ENCODE data around the gene PLIN4. TPM values are rescaled to one million over a fixed set of nuclear protein-coding genes. Genes with fewer than 3 reads are reported as not detected.

The PLIN4 gene
- total and polyA plus RNA-seq, 2 donors from 2014 or later = 1.6 to 2.2 TPM

GRCh38 chr19:4553775-4554174 is 35.5 kb upstream of the PLIN4 start:
- DNase-seq = no peak
- H3K27me3 ChIP-seq (ENCODE audit: control insufficient read depth, insufficient read depth, low read length) = no peaks in the 10 kb centered on the region
- H3K27ac ChIP-seq (ENCODE audit: low read depth in 2 of 2, low read length in 2 of 2) = no peak overlapping the region
- no peak for FAIRE-seq
- H3K9me3 ChIP-seq (ENCODE audit: control insufficient read depth in 2 of 3, insufficient read depth in 1 of 3, low read length in 3 of 3) = no peaks in the 10 kb centered on the region
- no peak overlapping the region for H3K4me3 ChIP-seq (ENCODE audit: low read length in 3 of 3)
- no peaks in the 10 kb centered on the region for H3K36me3 ChIP-seq (ENCODE audit: control insufficient read depth in 2 of 3, insufficient read depth in 3 of 3, low read length in 3 of 3)
- intact Hi-C loops (cut with DNase I) = no loop called here
- no peak overlapping the region for H3K9ac ChIP-seq (ENCODE audit: low read length in 3 of 3)
- no peaks in the 10 kb centered on the region for H3K4me1 ChIP-seq (ENCODE audit: control insufficient read depth in 2 of 3, insufficient read depth in 2 of 3, low read depth in 1 of 3, low read length in 3 of 3)
- TF ChIP-seq CTCF (IDR thresholded peaks at IDR 0.05; ENCODE audit: borderline replicate concordance, extremely low read depth, insufficient read depth) = no peak

DNA sequence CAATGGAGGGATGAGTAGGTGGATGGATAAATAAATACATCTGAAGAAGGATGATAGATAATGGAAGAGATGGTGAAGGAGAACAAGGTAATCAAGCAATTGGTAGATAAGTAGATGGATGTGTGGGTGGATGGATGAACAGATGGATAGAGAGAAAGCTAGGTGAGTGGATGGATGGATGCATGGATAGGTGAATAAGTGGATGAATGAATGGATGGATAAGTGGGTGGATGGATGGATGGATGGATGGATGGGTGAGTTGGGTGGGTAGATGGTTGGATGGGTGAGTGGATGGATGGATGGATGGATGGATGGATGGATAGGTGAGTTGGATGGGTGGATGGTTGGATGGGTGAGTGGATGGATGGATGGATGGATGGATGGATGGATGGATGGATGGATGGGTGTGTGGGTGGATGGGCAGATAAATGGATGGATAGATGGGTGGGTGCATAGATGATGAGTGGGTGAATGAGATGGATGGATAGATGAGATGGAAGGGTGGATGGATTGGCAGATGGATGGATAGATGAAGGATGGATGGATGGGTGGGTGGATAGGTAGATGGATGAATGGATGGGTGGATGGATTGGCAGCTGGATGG is 34.9 kb upstream of the PLIN4 start:
- Histone ChIP-seq H3K9me3 (ENCODE audit: control insufficient read depth in 2 of 3, insufficient read depth in 1 of 3, low read length in 3 of 3) (no peaks in the 10 kb centered on the region), H3K4me1 (ENCODE audit: control insufficient read depth in 2 of 3, insufficient read depth in 2 of 3, low read depth in 1 of 3, low read length in 3 of 3) (no peaks in the 10 kb centered on the region), H3K27ac (ENCODE audit: low read depth in 2 of 2, low read length in 2 of 2) (no peak overlapping the region), H3K9ac (ENCODE audit: low read length in 3 of 3) (no peak overlapping the region), H3K4me3 (ENCODE audit: low read length in 3 of 3) (no peak overlapping the region), H3K27me3 (ENCODE audit: control insufficient read depth, insufficient read depth, low read length) (no peaks in the 10 kb centered on the region), H3K36me3 (ENCODE audit: control insufficient read depth in 2 of 3, insufficient read depth in 3 of 3, low read length in 3 of 3) (no peaks in the 10 kb centered on the region)
- DNase-seq = no peak
- no peak for FAIRE-seq
- TF ChIP-seq CTCF (IDR thresholded peaks at IDR 0.05; ENCODE audit: borderline replicate concordance, extremely low read depth, insufficient read depth) = no peak
- intact Hi-C loops (cut with DNase I) = no loop called here

DNA sequence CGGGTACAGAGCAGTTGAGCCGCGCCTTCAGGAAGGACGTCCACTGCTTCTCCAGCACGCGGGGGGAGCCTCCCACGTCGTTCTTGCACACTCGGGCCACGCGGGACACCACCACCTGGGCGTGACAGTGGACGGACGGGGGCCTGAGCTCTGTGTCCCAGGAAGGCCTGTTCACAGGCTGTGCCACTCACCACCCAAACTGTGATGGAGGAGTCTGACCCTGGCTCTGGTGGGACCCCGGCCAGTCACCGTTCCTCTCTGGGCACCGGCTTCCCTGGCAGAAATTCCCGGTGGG is 34.2 kb upstream of the PLIN4 start:
- no peak for FAIRE-seq
- intact Hi-C loops (cut with DNase I) = no loop called here
- H3K36me3 ChIP-seq (ENCODE audit: control insufficient read depth in 2 of 3, insufficient read depth in 3 of 3, low read length in 3 of 3) = no peaks in the 10 kb centered on the region

More for the DNA sequence above, 34.2 kb upstream of the PLIN4 start:
- Histone ChIP-seq H3K9ac (ENCODE audit: low read length in 3 of 3) (no peak overlapping the region), H3K4me1 (ENCODE audit: control insufficient read depth in 2 of 3, insufficient read depth in 2 of 3, low read depth in 1 of 3, low read length in 3 of 3) (no peaks in the 10 kb centered on the region), H3K27ac (ENCODE audit: low read depth in 2 of 2, low read length in 2 of 2) (no peak overlapping the region), H3K9me3 (ENCODE audit: control insufficient read depth in 2 of 3, insufficient read depth in 1 of 3, low read length in 3 of 3) (no peaks in the 10 kb centered on the region), H3K4me3 (ENCODE audit: low read length in 3 of 3) (no peak overlapping the region), H3K27me3 (ENCODE audit: control insufficient read depth, insufficient read depth, low read length) (no peaks in the 10 kb centered on the region)
- TF ChIP-seq CTCF (IDR thresholded peaks at IDR 0.05; ENCODE audit: borderline replicate concordance, extremely low read depth, insufficient read depth) = no peak
- no peak for DNase-seq

Data from kidney (tissue), 14 donors.